ENCODE measurements around the gene ERBB4.
"Not testable (repeated sequence)": the region's sequence is repeated elsewhere in the genome, so short reads cannot be mapped to it uniquely, and the experiment has no call there.

The ERBB4 gene

DNA sequence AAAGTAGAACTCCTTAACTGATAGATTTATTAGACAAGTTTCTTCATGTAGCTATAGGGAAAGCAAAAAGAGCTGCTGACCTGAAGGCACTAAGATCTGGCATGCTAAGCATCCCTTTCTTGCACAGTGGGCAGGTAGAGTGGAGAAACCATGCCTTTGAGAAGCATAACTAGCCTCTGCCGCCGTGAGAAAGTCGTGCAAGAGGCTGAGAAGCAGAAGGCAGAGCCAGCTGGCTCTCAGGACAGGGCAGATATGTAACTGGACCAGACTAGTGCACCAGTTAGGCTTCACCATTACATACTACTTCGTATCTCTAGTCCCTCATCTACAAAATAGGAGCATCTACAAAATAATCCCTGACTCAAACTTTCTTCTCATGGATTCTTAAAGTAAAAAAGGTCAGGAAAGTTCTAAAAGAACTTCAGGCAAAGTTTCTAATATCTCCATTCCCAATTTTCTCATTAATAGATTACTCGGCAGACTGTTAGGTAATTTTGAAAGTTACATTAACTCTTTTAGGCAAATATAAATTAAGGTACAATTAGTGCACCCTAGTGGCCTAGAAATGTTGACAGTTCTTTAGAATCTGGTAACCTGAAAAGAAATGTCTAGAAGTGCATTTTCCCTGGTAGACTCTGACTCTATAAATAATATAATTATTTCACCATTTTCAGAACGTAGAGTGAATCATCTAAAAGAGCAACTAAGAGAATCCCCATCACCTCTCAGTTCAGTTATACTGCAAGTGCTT lies 10.3 kb downstream of the ERBB4 start:
- DNase-seq: no peak

DNA sequence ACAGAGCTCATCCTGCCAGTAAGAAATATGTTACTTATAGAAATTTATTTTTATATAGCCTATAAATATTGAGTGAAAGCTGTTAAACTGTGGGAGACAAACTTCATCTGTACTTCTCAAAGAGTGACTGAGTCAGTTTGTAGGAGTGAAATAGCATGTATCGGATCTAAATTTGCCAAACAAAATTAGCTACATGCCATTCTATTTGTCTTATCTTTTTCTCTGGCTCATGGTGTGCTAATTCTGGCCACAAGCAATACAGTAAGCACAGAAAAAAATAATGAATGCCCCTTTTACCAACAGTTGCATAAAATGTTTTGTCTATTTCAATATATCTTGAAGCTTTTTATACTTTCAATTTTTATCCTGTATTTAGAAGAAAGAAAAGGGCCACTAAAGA lies 12.5 kb downstream of the ERBB4 start:
- no peak for DNase-seq

DNA sequence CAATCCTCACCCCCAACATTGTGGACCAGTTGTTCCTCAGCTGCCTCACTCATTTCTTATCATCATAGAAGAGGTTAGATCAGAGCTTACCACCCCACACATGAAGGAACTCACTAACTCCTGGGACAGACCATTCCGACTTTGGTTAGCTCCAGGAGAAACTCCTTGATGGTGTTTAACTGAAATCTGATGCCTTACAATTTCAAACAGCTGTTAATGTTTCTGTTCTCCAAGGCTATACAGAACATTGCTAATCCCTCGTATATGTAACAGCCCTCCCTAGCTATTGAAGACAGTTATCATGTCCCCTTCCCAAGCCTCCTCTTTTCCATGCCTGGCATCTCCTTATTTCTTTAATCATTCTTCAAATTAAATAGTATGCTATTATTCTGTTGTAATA lies 14.8 kb downstream of the ERBB4 start:
- no peak for DNase-seq

DNA sequence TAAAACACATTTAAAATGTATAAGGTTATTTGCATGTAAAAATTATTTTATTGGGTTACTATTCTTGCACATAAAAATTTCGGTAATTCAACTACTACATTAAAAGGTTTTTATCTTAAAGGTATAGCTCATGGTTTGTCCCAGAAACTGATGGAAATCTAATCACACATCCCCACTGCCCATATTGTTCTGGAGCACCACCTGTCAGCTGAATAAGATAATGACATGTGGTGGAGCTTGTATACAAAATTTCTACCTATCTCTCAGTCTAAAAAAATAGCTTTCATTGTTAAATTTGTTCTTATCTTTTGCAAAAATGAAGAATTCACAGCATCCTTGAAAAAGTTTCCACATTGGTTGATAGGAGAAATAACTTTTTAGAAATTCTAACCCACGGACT lies 18.3 kb downstream of the ERBB4 start:
- no peak for DNase-seq

DNA sequence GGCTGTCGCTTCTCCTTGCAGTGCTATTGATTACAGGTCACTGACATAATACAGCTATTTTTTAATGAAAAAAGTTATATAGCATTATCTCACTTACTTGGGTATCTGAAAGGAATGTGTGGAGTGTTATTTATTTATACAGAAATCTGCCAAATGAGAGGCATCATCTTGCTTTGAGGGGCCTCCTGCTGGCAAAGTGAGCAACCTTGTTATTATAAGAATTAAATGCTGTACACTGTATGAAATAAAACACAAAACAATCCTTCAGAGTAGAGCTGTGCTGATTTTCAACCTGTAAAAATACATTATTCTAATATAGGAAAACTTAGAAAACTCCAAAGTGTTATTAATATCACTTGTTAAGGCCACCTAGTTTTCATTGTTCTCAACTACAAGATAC lies 20.9 kb downstream of the ERBB4 start:
- DNase-seq: no peak

DNA sequence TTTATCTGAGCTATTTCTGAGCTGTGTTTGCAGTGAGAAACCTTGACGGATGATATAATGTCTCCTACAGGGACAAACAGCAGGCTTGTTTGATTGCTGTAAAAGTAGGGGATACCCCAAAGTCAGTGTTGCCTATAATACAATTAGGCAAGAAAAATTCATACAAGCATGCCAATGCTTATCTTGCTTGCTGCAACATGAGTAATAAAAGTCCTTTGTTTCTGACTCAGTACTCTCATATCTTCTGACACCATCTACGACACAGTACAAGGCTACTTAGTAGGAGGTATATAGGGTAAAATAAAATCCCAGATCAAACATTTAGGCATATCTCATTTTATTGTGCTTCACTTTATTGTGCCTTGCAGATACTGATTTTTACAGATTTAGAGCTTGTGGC lies 33.0 kb downstream of the ERBB4 start:
- DNase-seq: no peak

DNA sequence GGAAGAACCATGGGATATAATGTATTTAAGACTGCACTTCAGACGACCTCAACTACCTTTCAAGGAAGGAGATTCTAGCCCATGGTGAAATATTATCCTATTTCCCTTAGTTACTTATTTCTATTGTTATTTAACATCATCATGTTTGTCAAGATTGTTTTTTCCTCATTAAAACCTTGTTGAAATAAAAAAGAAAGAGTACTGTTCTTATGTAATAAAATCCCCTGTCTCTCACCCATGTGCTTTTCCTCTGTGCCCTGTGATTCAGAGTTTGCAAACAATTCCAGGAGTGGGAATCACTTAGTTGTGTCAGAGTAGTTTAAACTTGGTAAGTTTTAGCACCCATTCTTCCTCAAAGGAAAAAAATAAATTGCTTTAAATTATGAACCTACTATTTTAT lies 43.6 kb downstream of the ERBB4 start:
- DNase-seq: no peak

DNA sequence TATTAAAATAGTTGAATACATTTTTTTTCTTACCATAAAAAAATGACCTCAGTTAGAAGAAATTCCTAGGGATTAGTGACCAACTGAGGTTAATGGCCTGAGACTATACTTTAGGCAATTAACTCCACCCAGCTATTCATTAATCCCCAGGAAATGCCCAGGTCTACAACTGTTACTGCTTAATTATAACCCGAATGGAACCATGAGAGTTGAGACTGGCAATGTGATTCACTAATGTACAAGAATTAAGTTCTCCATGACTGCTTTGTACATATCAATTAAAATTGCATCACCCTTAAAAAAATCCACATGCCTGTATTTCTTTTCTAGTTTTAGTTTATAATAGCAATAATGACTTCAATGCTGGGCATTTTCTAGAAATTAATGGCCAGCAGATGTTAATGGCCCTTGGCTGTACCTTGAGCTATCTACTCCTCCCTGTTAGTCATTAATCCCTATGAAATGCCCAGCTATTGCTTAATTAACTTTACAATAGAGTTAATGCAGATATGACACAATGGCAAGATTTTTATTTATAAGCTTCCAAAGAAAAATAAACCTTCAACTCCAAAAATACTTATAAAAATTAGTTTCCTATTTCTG lies 44.1 kb downstream of the ERBB4 start:
- no peak for DNase-seq

DNA sequence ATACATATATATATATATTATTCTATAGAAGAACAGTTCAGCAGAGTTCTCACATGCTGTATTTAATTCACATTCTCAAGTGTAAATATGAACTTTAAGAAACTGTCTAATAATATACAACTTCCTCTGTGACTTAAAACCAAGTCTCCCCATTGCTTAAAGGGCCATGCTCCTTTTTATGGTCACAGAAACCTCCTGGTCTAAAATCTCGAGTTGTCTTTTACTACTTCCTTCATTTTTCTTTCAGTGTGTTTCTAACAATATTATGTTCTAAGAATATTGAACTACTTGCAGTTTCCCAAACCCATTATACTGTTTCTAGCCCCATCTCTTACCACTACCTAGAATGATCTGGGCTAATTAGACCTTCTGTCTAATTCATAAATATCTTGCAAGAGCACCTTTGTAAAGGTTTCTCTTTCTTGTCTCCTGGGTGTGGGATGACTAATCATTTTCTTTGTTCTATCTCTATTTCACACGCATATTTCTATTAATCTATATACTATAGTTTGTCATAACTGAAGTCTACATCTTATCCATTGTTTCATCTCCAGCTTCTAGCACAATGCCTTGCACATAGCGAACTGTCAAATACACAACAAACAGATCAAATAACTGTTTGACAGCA lies 48.8 kb downstream of the ERBB4 start:
- DNase-seq: no peak

DNA sequence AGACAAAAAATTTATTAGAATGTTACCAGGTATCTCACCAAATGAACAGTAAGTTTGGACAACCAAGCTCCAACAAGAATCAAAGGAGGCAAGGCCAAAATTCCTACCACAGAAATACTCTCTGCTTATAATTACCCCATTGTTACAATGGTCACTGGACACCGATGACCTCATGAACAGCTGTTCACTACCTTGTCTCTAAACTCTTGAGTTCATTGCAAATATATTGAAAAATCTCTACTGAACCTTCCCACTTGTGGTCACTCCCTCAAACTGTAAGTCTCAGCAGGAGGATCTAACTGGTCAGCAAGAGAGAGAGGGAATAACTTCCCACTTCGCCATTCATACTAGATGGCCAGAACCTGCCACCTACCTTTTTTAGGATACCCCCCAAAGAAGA lies 50.0 kb downstream of the ERBB4 start:
- no peak for DNase-seq

DNA sequence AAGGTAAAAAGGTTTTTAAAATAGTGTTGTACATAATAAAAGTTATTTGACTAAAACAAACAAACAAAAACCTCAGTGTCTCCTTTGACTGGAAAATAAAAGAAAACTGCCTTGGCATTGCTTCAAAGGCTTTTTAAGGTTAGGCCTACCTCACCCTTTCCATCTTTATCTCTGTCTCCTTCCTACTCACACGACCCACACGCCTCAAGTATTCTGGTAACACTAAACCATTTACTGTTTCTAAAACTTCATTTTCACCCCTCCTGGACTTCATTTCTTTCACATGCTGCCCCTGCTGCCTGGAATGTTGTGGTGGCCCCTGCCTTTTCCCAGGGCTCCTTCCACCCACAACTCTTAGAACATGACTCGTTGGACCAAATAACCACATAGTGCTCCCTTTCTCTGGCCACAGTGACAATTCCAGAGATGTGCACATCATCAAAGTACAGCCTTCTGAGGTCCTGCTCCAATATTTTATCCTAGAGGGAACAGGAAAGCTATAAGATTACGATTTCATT lies 54.0 kb downstream of the ERBB4 start:
- no peak for DNase-seq

DNA sequence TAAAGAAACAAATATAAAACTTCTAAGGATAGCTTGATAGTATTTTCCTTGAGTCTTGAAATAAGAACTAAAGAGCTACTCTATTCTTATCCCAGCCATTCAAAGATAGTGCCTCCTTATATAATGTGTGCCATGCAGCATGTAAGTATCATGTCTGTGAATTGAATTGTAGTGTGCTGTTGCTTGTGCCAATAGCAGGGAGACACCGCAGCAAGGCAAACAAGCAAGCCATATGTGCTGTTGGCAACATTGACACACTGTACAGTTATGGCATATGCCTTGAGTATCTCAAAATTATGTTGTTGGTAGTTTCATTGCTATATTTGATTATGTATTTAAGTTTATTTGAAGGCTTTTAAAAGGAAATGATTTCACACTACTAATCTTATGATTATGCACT lies 58.2 kb downstream of the ERBB4 start:
- DNase-seq: no peak

DNA sequence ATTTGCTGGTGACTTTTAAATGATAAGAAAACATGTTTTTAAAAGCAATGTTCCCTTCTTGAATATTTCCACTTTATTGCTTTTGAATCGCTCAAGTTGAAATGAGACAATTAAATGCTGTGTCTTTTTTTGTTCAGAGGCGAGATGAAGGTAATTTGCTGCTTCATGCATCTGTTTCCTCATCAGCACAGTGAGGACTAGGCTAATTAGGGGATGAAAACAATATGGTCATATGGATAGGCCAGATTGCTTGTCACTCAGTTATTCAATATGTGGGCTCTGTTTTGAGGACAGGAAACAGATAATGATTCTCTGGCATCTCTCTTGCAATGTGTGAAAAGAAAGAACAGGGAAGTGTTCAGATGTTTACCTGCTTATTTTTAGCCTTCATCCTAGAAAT lies 61.0 kb downstream of the ERBB4 start:
- DNase-seq: no peak

DNA sequence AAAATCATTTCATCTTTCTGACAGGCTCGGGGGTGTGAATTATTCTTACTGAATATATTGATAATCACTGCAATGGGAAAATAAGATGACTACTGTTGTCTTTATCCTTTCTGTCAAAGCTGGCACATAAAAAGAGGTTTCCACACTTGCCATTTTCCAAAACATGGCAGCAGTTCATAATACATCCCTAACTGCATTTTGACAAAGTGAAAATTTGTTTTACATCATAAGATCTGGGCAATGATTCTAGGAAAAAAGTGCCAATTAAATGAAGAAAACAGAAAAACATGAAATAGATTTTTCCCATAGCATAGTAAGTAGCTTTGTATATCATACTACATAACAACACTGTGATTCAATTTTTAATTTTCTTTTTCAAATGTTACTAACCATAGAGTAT lies 65.4 kb downstream of the ERBB4 start:
- DNase-seq: no peak

DNA sequence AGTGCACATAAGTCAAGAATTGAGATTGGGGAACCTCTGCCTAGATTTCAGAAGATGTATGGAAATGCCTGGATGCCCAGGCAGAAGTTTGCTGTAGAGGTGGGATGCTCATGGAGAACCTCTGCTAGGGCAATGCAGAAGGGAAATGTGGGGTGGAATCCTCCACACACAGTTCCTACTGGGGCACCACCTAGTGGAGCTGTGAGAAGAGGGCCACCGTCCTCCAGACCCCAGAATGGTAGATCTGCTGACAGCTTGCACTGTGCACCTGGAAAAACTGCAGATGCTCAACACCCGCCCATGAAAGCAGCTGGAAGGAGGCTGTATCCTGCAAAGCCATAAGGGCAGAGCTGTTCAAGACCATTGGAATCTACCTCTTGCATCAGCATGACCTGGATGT lies 71.1 kb downstream of the ERBB4 start:
- not testable (repeated sequence) for DNase-seq

DNA sequence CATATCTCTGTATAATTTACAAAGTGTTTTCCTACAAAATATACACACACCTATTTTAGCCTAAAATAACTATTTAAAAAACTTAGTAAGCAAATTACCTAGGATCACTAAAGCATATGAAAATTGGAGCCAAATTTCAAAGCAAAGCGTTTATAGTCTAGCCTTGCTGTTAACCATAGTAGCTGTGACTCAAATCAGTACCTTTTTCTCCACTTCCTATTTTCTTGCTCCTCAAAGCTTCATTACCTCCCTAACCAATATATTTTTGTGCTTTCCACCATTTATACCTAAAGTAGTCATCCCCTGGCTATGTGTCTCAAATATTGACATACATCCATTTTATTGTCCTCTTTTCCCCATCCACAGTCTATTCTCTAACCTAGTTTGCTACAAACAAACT lies 73.1 kb downstream of the ERBB4 start:
- DNase-seq: no peak

DNA sequence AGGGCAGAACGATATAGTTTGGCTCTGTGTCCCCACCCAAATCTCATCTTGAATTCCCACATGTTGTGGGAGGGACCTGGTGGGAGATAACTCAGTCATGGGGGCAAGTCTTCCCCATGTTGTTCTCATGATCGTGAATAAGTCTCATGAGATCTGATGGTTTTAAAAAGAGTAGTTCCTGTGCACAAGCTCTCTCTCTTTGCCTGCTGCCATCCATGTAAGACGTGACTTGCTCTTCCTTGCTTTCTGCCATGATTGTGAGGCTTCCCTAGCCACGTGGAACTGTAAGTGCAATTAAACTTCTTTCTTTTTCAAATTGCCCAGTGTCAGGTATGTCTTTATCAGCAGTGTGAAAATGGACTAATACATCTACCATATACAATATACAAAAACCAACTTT lies 76.9 kb downstream of the ERBB4 start:
- DNase-seq: not testable (repeated sequence)

DNA sequence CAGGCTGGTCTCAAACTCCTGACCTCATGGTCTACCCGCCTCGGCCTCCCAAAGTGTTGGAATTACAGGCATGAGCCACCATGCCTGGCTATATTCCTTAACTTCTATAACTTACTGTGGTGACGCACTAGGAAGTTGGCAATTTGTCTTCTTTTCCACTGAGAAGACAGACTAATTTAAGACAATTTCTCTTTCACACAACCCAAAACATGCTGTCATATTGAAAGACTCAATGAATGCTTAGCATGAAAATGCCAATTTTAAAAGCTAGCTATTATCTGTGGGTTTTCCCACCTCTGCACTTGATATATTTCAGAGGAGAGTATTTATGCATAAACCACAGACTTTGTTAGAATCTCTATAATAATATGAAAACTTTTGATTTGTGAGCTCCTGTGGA lies 84.5 kb downstream of the ERBB4 start:
- no peak for DNase-seq

DNA sequence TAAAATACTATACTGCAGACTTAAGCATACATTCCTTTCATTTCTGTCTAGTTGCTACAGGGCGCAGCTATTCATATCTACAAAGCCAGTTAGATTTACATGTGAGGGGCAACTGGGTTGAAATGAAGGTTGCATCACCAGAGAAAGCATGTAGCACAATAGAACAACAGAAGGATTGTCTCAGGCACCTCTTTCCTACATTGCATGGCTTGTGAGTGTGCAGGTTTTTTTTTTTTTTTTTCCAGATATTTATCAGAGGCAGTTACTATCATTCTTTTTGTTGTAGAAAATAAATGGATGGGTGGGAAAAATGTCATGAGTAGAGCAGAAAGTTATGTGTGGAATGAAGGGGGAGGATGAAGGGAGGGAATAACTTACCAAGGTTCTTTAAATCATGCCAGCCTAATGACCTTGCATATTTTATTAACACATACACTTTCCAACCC lies 86.8 kb downstream of the ERBB4 start:
- no peak for DNase-seq

DNA sequence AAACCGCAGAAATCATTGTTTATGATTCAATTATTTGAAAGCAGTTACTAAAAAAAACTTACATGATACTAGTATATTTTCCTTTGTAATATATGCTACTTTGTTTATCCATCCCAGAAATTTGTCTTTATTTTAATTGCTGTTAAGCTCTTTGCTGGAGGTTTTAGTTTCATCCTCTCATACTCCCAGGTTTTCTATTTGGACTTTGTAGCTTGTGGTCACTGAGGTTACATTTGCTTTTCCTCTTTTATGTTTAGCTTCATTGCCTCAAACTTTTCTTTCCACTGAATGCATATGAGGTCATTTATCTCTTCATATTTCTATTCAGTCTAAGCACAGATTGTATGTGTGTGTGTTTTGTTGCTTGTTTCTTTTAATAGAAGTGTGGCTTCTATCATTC lies 89.9 kb downstream of the ERBB4 start:
- DNase-seq: no peak

DNA sequence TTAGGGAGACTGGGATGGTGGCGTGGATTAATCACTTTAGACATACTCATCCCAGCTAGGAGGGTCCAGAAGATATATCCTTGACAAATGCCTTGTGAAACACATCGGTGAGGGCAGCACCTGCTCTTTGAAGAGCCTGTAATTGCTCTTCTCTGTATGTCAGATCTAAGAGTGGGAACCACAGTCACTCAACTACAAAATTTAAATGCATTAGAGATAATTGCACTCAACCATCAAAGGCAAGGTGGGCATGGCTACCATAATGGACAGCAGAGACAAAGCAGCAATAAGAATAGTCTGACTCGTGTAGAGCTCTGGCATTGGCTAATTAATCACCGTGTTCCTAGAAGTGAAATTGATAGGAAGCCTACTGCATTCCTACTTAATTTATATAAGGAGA lies 96.8 kb downstream of the ERBB4 start:
- no peak for DNase-seq

DNA sequence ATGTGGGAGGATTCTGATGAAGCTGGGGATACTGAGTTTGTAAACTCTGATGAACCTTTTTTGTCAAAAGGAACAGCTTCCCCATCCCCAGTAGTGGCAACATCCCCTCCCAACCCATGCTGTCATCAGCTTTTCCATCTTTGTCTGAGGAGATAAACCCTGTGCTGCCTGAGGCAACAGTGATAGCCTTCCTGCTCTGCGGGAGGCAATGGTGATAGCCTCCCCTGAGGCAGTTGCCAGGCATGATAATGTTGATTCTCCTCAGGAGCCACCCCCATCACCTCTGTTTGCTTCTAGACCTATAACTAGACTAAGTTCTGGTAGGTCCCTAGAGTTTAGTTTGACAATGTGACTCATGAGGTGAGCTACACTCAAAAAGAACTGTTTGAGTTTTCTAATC lies 97.5 kb downstream of the ERBB4 start:
- DNase-seq: no peak

DNA sequence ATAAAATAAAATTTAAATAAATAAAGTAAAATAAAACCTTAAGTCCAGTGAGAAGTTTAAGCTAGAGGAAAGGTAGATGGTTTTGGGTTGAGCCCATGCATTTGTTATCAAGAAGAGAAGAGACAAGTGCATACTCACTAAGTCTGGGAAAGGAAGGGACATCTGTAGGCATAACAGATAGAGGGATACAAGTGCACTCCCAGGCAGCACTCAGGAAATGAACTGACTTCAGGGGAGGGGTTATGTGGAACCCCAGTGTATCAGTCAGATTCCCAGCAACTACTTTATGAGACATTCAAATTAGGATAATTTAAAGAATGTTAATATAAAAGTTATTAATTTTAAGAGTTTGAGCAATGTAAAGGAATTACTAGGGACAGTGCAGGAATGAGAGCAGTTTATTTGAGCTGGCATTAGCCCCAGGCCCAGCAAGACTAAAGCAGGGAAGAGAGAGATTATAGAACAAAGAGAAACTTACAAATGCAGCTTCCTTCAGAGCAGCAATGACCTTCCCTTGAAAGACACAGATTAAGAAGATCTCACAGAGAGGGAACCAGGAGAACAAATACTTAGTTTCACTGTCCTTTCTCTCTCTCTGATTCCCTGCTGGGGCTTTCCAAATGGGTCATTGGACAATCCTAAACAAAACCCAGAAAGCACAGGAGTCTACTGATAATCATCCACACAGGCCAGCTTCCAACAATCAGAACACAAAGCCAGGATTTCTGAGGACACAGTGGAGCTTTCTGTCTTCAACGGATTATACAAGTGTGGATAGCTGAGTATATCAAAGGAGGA lies 109.7 kb downstream of the ERBB4 start:
- no peak for DNase-seq

DNA sequence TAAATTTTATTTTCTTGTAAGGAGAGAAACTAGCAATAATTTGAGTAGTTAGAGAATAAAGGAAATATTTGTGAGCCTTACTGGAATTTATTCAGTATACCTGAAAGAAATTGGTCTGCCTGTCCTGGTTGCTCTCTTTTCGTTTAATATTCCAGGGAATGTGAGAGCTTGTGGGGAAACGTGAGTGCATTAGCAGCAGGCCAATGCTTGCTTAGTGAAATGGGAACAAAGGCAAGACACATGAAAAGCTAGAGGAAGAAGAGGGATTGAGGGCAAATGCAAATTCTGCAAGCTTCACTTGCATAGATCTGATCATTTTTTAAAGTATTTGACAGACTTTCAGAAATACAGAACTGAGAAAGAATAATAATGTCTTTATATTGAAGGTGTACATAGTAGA lies 111.0 kb downstream of the ERBB4 start:
- no peak for DNase-seq

All from GF-D8 (cell line).